ENCODE measurements around the gene ZNF544.
A peak's percentile ranks its signal among the peaks of the same experiment; 100 is the strongest.

Gene ZNF544

GRCh38 chr19:58311345-58311865 is 82.7 kb downstream of the ZNF544 start:
- no peak overlapping the region for H3K4me3 ChIP-seq (ENCODE audit: low read length)
- peak; percentile 30 for DNase-seq (ENCODE audit: low read depth)
- TF ChIP-seq CTCF (IDR thresholded peaks at IDR 0.05; ENCODE audit: insufficient read depth, low read depth, low read length, missing control alignments), result no peak
